SK-N-SH (cell line): Measurements from ENCODE around the gene EEF1B2.

Experiments used
- CHD2 ChIP-seq: fragments of 150-350 bp; IDR thresholded peaks from 2 replicates; pipeline ENCODE4 v1.6.1; 2018; ENCODE audit warnings: low read length; ENCODE audit not compliant: partially characterized antibody
- CTCF ChIP-seq: fragments of 200-600 bp; sonication (generic); IDR thresholded peaks from 2 replicates; pipeline ENCODE4 v1.6.1; 2017; ENCODE audit warnings: antibody characterized with exemption, mild to moderate bottlenecking, moderate library complexity
- EP300 ChIP-seq, 2 experiments: IDR thresholded peaks; 2 replicates each; pipeline versions ENCODE4 v1.4.0 to v1.6.1; 2012; ENCODE audit warnings: borderline replicate concordance in 1 of 2, low read depth in 1 of 2, low read length in 1 of 2
- EZH2phosphoT487 ChIP-seq: fragments of 200-600 bp; sonication (generic); IDR thresholded peaks from 2 replicates; pipeline ENCODE4 v1.6.1; 2017; ENCODE audit warnings: low read depth, mixed run types, mild to moderate bottlenecking, antibody characterized with exemption, moderate library complexity, borderline replicate concordance
- FOSL2 ChIP-seq: IDR thresholded peaks from 2 replicates; pipeline ENCODE4 v1.4.0; 2012; ENCODE audit warnings: low read depth, mild to moderate bottlenecking, moderate library complexity, borderline replicate concordance
- GATA2 ChIP-seq: sonication (generic); formaldehyde crosslinking; IDR thresholded peaks from 2 replicates; pipeline ENCODE4 v1.5.0; 2020; ENCODE audit warnings: mild to moderate bottlenecking, missing genetic modification reagents
- NFIC ChIP-seq: IDR thresholded peaks from 2 replicates; pipeline ENCODE4 v1.4.0; 2012; ENCODE audit warnings: borderline replicate concordance
- PBX3 ChIP-seq: IDR thresholded peaks from 2 replicates; pipeline ENCODE4; 2012
- POLR2AphosphoS5 ChIP-seq: IDR thresholded peaks from 2 replicates; pipeline ENCODE4 v1.6.1; 2012; ENCODE audit warnings: low read depth, low read length
- RCOR1 ChIP-seq: fragments of 150-350 bp; IDR thresholded peaks from 2 replicates; pipeline ENCODE4 v1.6.1; 2017; ENCODE audit warnings: antibody characterized with exemption, low read length
- REST ChIP-seq: IDR thresholded peaks from 2 replicates; pipeline ENCODE4 v1.6.1; 2012; ENCODE audit warnings: mild to moderate bottlenecking, low read depth, low read length, moderate library complexity
- RXRA ChIP-seq: IDR thresholded peaks from 2 replicates; pipeline ENCODE4 v1.4.0; 2012; ENCODE audit warnings: low read depth, mild to moderate bottlenecking, borderline replicate concordance
- SIN3A ChIP-seq: IDR thresholded peaks from 2 replicates; pipeline ENCODE4 v1.6.1; 2012; ENCODE audit warnings: low read depth, mild to moderate bottlenecking, low read length, moderate library complexity, borderline replicate concordance
- ZBTB33 ChIP-seq: IDR thresholded peaks from 2 replicates; pipeline ENCODE4 v1.4.0; 2012; ENCODE audit warnings: low read depth, borderline replicate concordance

- TF ChIP-seq REST = no peak
- TF ChIP-seq CTCF = no peak
- TF ChIP-seq EZH2phosphoT487 = no peak
- no peak for TF ChIP-seq SIN3A
- no peak for TF ChIP-seq EP300 (IDR thresholded peaks at IDR 0.05; ENCODE audit: borderline replicate concordance in 1 of 2, low read depth in 1 of 2, low read length in 1 of 2)
- no peak for TF ChIP-seq NFIC
- no peak for TF ChIP-seq CHD2
- TF ChIP-seq POLR2AphosphoS5 = no peak
- no peak for TF ChIP-seq RXRA
- TF ChIP-seq GATA2 = no peak
- no peak for TF ChIP-seq PBX3
- no peak for TF ChIP-seq ZBTB33
- no peak for TF ChIP-seq RCOR1
- no peak for TF ChIP-seq FOSL2
Observed at GRCh38 chr2:206143451-206143850, 16.2 kb upstream of the EEF1B2 start.
